HL-60 (cell line): Measurements from ENCODE around the gene SAXO2.

Experiments used
- CTCF ChIP-seq: IDR thresholded peaks from one replicate; pipeline ENCODE4 v1.5.1; 2011; ENCODE audit warnings: low read length, control low read depth, inconsistent platforms; ENCODE audit not compliant: insufficient read depth
- POLR2AphosphoS5 ChIP-seq: IDR thresholded peaks from 2 replicates; pipeline ENCODE4 v1.6.1; 2012; ENCODE audit warnings: low read depth
- REST ChIP-seq: IDR thresholded peaks from 2 replicates; pipeline ENCODE4 v1.6.1; 2012; ENCODE audit warnings: low read depth; ENCODE audit not compliant: insufficient replicate concordance
- SPI1 ChIP-seq: IDR thresholded peaks from 2 replicates; pipeline ENCODE4 v1.6.1; 2012; ENCODE audit warnings: low read depth, mild to moderate bottlenecking, borderline replicate concordance

GRCh38 chr15:82297546-82297945 is 34.9 kb downstream of the SAXO2 start:
- TF ChIP-seq CTCF (no peak), SPI1 (no peak), POLR2AphosphoS5 (no peak), REST (no peak)
